GM13976 (cell line): ENCODE data around the gene NCOA3.

ENCODE experiments used
- DNase-seq: peaks from one replicate; pipeline ENCODE4 v3.0.0; 2012; ENCODE audit warnings: low spot score
- in situ Hi-C: fragments of 300-500 bp; cut with MboI; formaldehyde crosslinking; loops from one replicate; pipeline ENCODE4 v1.12.0; 2022; ENCODE audit warnings: low sequenced_read_pairs, mixed read lengths, inconsistent platforms; ENCODE audit not compliant: unreplicated experiment
- TF ChIP-seq, protein P1 (sequence below): IDR thresholded peaks from 2 replicates; pipeline ENCODE4 v1.5.1; 2012; ENCODE audit warnings: borderline replicate concordance, mild to moderate bottlenecking; ENCODE audit not compliant: insufficient read depth; ENCODE audit errors: extremely low read depth, missing control alignments, control extremely low read depth

NCOA3 gene

GRCh38 chr20:47682916-47683315 lies 181.2 kb downstream of the NCOA3 start:
- no peak for DNase-seq
- in situ Hi-C loops: loop anchor here (25.0 kb wide), 1 partner anchor 929 kb away; no protein-coding TSS in a partner anchor
- TF ChIP-seq, protein P1, sequence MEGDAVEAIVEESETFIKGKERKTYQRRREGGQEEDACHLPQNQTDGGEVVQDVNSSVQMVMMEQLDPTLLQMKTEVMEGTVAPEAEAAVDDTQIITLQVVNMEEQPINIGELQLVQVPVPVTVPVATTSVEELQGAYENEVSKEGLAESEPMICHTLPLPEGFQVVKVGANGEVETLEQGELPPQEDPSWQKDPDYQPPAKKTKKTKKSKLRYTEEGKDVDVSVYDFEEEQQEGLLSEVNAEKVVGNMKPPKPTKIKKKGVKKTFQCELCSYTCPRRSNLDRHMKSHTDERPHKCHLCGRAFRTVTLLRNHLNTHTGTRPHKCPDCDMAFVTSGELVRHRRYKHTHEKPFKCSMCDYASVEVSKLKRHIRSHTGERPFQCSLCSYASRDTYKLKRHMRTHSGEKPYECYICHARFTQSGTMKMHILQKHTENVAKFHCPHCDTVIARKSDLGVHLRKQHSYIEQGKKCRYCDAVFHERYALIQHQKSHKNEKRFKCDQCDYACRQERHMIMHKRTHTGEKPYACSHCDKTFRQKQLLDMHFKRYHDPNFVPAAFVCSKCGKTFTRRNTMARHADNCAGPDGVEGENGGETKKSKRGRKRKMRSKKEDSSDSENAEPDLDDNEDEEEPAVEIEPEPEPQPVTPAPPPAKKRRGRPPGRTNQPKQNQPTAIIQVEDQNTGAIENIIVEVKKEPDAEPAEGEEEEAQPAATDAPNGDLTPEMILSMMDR: no peak

GRCh38 chr20:47684306-47685080 lies 182.8 kb downstream of the NCOA3 start:
- in situ Hi-C loops: loop anchor here (25.0 kb wide), 1 partner anchor 928 kb away; no protein-coding TSS in a partner anchor
- no peak for DNase-seq
- TF ChIP-seq, protein P1: no peak

DNA sequence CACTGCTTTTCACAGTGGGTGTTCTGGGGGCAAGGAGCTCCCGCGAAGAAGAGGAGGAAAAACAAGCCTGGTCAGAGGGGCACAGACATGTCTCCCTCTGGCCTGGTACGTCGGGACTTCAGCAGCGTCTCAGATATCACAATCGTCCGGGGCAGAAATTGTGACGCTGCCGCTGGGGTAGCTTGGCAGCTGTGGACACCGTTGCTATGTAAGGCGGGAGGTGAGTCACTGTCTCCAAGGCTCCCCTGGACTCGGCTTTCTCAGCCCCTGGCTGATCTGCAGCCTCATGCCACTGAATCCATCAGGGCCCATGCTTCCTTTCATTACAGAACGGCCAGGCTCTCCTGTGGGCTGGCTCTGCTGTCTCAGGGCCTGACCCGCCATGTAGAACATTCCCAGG lies 184.9 kb downstream of the NCOA3 start:
- in situ Hi-C loops: loop anchor here (25.0 kb wide), 1 partner anchor 926 kb away; no protein-coding TSS in a partner anchor
- no peak for DNase-seq
- TF ChIP-seq, protein P1: no peak

GRCh38 chr20:47687095-47687987 lies 185.7 kb downstream of the NCOA3 start:
- TF ChIP-seq, protein P1: no peak
- in situ Hi-C loops: loop anchor here (25.0 kb wide), 1 partner anchor 925 kb away; no protein-coding TSS in a partner anchor
- no peak for DNase-seq

DNA sequence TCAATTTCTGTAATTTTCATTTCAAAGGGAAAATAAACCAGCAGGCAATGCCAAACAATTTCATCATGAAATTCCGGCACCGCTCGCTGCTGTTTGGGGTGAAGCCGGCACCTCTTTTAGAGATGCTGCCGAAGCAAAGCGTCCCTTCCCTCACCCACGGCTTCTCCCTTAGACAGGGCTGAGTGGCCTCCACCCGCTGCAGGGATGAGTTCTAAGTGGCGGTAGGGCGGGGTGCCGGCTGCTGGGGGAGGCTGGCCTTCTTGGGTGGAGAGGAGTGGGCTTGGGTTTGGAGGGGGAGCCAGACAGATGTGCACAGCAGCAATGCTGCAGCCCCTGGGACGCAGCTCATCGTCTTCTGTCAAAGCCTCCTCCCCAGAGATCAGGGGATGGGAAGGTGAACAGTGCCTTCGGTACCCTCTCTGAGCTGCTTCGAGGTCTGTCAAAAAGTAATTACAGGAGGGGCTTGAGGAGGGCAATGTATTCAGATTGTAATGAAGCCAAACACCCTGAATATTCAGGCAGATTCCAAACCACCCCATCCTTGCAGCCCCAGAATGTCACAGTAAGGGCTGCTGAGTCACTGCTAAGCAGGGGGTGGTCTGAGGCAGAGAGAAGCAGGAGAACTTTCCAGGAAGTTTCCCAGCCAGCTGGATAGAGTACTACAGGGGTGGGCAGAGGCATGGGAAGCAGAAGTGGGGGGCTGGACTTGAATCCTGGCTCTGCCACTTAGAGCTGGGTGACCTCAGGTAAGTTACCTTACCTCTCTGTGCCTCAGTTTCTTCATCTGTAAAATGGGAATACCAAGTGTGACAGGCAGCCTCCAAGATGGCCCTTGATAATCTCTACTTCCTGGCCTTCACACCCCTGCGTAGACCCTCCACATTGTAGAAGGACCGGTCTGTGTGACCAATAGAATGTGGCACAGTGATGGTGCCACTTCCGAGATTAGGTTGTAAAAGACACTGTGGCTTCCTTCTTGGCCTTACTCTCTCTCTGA lies 187.0 kb downstream of the NCOA3 start:
- no peak for DNase-seq
- TF ChIP-seq, protein P1: no peak
- in situ Hi-C loops: loop anchor here (25.0 kb wide), 1 partner anchor 924 kb away; no protein-coding TSS in a partner anchor
